ENCODE data around the gene KCNQ4.

KCNQ4 gene

GRCh38 chr1:40762144-40762923 is 21.3 kb upstream of the KCNQ4 start:
- TF ChIP-seq REST (IDR thresholded peaks at IDR 0.05; ENCODE audit: insufficient replicate concordance, low read depth) = no peak
- no peak for TF ChIP-seq GABPA (IDR thresholded peaks at IDR 0.05; ENCODE audit: low read depth)
- TF ChIP-seq SPI1 (IDR thresholded peaks at IDR 0.05; ENCODE audit: borderline replicate concordance, low read depth) = no peak
- TF ChIP-seq POLR2AphosphoS5 (IDR thresholded peaks at IDR 0.05; ENCODE audit: low read depth) = no peak
- TF ChIP-seq CTCF (IDR thresholded peaks at IDR 0.05; ENCODE audit: insufficient read depth, low read length) = no peak
- no peak overlapping the region for H3K4me3 ChIP-seq (replicated peaks; ENCODE audit: insufficient read depth, low read length)
- H3K27ac ChIP-seq (replicated peaks) = no peak overlapping the region
- DNase-seq (ENCODE audit: low read depth in 1 of 2, low spot score in 1 of 2) = no peak
- no peaks in the 10 kb centered on the region for H3K27me3 ChIP-seq (ENCODE audit: insufficient read depth, poor library complexity, severe bottlenecking)

- H3K27me3 ChIP-seq (ENCODE audit: insufficient read depth, poor library complexity, severe bottlenecking) = no peaks in the 10 kb centered on the region
- no peak overlapping the region for H3K4me3 ChIP-seq (replicated peaks; ENCODE audit: insufficient read depth, low read length)
- TF ChIP-seq POLR2AphosphoS5 (IDR thresholded peaks at IDR 0.05; ENCODE audit: low read depth) (no peak), CTCF (IDR thresholded peaks at IDR 0.05; ENCODE audit: insufficient read depth, low read length) (no peak), GABPA (IDR thresholded peaks at IDR 0.05; ENCODE audit: low read depth) (no peak), SPI1 (IDR thresholded peaks at IDR 0.05; ENCODE audit: borderline replicate concordance, low read depth) (no peak), REST (IDR thresholded peaks at IDR 0.05; ENCODE audit: insufficient replicate concordance, low read depth) (no peak)
- H3K27ac ChIP-seq (replicated peaks) = no peak overlapping the region
- no peak for DNase-seq (ENCODE audit: low read depth in 1 of 2, low spot score in 1 of 2)
Observed at GRCh38 chr1:40763742-40764532, 19.6 kb upstream of the KCNQ4 start.

- H3K27me3 ChIP-seq (ENCODE audit: insufficient read depth, poor library complexity, severe bottlenecking) = no peaks in the 10 kb centered on the region
- no peak for TF ChIP-seq REST (IDR thresholded peaks at IDR 0.05; ENCODE audit: insufficient replicate concordance, low read depth)
- no peak for TF ChIP-seq GABPA (IDR thresholded peaks at IDR 0.05; ENCODE audit: low read depth)
- no peak for TF ChIP-seq SPI1 (IDR thresholded peaks at IDR 0.05; ENCODE audit: borderline replicate concordance, low read depth)
- no peak overlapping the region for H3K4me3 ChIP-seq (replicated peaks; ENCODE audit: insufficient read depth, low read length)
- no peak for DNase-seq (ENCODE audit: low read depth in 1 of 2, low spot score in 1 of 2)
- H3K27ac ChIP-seq (replicated peaks) = no peak overlapping the region
Observed at GRCh38 chr1:40764981-40765380, 18.6 kb upstream of the KCNQ4 start.
